ENCODE data around the gene ZSWIM3. TPM values are rescaled to one million over a fixed set of nuclear protein-coding genes. Genes with fewer than 3 reads are reported as not detected.

The ZSWIM3 gene
- total and polyA plus RNA-seq, 4 donors, result 0.56 to 4.2 (median 2.3) TPM

DNA sequence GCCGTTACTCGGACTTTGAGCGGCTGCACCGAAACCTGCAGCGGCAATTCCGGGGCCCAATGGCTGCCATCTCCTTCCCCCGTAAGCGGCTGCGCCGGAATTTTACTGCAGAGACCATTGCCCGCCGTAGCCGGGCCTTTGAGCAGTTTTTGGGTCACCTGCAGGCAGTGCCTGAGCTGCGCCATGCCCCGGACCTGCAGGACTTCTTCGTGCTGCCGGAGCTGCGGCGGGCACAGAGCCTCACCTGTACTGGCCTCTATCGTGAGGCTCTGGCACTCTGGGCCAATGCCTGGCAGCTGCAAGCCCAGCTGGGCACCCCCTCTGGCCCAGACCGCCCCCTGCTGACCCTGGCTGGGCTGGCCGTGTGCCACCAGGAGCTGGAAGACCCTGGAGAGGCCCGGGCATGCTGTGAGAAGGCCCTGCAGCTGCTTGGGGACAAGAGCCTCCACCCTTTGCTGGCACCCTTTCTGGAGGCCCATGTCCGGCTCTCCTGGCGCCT lies 16.7 kb upstream of the ZSWIM3 start:
- H3K4me3 ChIP-seq (ENCODE audit: low read depth in 1 of 3, low read length in 3 of 3), result no peak overlapping the region
- H3K27me3 ChIP-seq (ENCODE audit: control insufficient read depth in 4 of 4, insufficient read depth in 4 of 4, low read length in 3 of 4), result no peaks in the 10 kb centered on the region
- peaks cover 4 to 45% (median 27%) of the 10 kb centered on the region in 4 donors for H3K36me3 ChIP-seq (ENCODE audit: control insufficient read depth in 4 of 4, insufficient read depth in 3 of 4, low read depth in 1 of 4, low read length in 3 of 4)
- 95% methylated on average over 25 of the region's 25 CpGs for WGBS
- no peak overlapping the region for H3K27ac ChIP-seq (ENCODE audit: low read depth in 1 of 2, low read length in 2 of 2)
- TF ChIP-seq TAF1 (conservative IDR thresholded peaks at IDR 0.05), result no peak
- TF ChIP-seq, protein P1, sequence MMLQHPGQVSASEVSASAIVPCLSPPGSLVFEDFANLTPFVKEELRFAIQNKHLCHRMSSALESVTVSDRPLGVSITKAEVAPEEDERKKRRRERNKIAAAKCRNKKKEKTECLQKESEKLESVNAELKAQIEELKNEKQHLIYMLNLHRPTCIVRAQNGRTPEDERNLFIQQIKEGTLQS (IDR thresholded peaks at IDR 0.05), result no peak
- no peak for TF ChIP-seq NR2F2 (IDR thresholded peaks at IDR 0.05)
- TF ChIP-seq, protein P2, sequence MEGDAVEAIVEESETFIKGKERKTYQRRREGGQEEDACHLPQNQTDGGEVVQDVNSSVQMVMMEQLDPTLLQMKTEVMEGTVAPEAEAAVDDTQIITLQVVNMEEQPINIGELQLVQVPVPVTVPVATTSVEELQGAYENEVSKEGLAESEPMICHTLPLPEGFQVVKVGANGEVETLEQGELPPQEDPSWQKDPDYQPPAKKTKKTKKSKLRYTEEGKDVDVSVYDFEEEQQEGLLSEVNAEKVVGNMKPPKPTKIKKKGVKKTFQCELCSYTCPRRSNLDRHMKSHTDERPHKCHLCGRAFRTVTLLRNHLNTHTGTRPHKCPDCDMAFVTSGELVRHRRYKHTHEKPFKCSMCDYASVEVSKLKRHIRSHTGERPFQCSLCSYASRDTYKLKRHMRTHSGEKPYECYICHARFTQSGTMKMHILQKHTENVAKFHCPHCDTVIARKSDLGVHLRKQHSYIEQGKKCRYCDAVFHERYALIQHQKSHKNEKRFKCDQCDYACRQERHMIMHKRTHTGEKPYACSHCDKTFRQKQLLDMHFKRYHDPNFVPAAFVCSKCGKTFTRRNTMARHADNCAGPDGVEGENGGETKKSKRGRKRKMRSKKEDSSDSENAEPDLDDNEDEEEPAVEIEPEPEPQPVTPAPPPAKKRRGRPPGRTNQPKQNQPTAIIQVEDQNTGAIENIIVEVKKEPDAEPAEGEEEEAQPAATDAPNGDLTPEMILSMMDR (IDR thresholded peaks at IDR 0.05; ENCODE audit: low read depth, low read length, missing input control), result no peak
- no peak for TF ChIP-seq HNF4G (IDR thresholded peaks at IDR 0.05)
- TF ChIP-seq, protein P3, sequence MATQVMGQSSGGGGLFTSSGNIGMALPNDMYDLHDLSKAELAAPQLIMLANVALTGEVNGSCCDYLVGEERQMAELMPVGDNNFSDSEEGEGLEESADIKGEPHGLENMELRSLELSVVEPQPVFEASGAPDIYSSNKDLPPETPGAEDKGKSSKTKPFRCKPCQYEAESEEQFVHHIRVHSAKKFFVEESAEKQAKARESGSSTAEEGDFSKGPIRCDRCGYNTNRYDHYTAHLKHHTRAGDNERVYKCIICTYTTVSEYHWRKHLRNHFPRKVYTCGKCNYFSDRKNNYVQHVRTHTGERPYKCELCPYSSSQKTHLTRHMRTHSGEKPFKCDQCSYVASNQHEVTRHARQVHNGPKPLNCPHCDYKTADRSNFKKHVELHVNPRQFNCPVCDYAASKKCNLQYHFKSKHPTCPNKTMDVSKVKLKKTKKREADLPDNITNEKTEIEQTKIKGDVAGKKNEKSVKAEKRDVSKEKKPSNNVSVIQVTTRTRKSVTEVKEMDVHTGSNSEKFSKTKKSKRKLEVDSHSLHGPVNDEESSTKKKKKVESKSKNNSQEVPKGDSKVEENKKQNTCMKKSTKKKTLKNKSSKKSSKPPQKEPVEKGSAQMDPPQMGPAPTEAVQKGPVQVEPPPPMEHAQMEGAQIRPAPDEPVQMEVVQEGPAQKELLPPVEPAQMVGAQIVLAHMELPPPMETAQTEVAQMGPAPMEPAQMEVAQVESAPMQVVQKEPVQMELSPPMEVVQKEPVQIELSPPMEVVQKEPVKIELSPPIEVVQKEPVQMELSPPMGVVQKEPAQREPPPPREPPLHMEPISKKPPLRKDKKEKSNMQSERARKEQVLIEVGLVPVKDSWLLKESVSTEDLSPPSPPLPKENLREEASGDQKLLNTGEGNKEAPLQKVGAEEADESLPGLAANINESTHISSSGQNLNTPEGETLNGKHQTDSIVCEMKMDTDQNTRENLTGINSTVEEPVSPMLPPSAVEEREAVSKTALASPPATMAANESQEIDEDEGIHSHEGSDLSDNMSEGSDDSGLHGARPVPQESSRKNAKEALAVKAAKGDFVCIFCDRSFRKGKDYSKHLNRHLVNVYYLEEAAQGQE (IDR thresholded peaks at IDR 0.05), result no peak
- TF ChIP-seq GABPA (IDR thresholded peaks at IDR 0.05 in 1 of 2, conservative IDR thresholded peaks at IDR 0.05 in 1 of 2), result no peak
- TF ChIP-seq, protein P4, sequence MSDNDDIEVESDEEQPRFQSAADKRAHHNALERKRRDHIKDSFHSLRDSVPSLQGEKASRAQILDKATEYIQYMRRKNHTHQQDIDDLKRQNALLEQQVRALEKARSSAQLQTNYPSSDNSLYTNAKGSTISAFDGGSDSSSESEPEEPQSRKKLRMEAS (IDR thresholded peaks at IDR 0.05), result no peak
- no peak for TF ChIP-seq RXRA (IDR thresholded peaks at IDR 0.05)
- no peak for TF ChIP-seq FOXA2 (IDR thresholded peaks at IDR 0.05)
- no peaks in the 10 kb centered on the region for H3K9me3 ChIP-seq (ENCODE audit: control insufficient read depth in 4 of 4, low read length in 3 of 4)
- no peaks in the 10 kb centered on the region for H3K4me1 ChIP-seq (ENCODE audit: control insufficient read depth in 4 of 4, insufficient read depth in 4 of 4, low read length in 3 of 4)
- no peak overlapping the region for H3K9ac ChIP-seq (ENCODE audit: low read depth in 1 of 2, low read length in 2 of 2)
- DNase-seq (ENCODE audit: low spot score), result no peak

DNA sequence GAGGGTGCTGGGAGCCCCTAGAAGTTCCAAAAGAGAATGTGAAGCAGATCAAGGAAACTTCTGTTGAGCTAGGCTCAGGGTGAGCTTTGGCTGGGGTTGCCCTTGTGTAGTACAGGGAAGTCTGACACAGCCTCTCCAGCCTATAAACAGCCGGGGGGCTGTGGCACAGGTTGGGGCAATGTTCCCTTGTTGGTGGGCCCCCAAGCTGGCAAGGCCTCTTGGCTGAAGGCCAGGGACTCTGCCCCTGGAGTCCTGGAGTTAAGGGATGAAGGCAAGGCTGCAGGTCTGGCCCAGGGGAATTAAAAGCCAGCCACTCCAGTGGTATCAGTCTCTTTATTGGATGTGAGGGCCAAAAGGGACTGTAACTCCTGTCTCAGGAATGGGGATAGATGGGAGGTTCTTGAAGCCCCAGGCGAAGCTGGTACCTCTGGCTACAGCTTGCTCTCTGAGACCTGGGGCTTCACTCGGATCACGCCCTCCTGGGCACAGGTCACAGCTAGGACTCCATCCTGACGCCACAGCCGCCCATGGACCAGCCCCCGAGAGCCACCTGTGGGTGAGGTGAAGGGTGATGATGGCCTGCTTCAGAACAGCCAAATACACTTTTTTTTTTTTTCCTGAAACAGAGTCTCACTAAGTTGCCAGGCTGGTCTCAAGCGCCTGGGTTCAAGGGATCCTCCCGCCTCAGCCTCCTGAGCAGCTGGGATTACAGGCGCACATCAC lies 15.8 kb upstream of the ZSWIM3 start:
- no peaks in the 10 kb centered on the region for H3K9me3 ChIP-seq (ENCODE audit: control insufficient read depth in 4 of 4, low read length in 3 of 4)
- H3K36me3 ChIP-seq (ENCODE audit: control insufficient read depth in 4 of 4, insufficient read depth in 3 of 4, low read depth in 1 of 4, low read length in 3 of 4), result peaks cover 4 to 50% (median 31%) of the 10 kb centered on the region in 4 donors
- no peak overlapping the region for H3K4me3 ChIP-seq (ENCODE audit: low read depth in 1 of 3, low read length in 3 of 3)
- no peak for TF ChIP-seq FOXA2 (IDR thresholded peaks at IDR 0.05)
- TF ChIP-seq, protein P4 (IDR thresholded peaks at IDR 0.05), result no peak
- TF ChIP-seq, protein P2 (IDR thresholded peaks at IDR 0.05; ENCODE audit: low read depth, low read length, missing input control), result no peak
- TF ChIP-seq, protein P5, sequence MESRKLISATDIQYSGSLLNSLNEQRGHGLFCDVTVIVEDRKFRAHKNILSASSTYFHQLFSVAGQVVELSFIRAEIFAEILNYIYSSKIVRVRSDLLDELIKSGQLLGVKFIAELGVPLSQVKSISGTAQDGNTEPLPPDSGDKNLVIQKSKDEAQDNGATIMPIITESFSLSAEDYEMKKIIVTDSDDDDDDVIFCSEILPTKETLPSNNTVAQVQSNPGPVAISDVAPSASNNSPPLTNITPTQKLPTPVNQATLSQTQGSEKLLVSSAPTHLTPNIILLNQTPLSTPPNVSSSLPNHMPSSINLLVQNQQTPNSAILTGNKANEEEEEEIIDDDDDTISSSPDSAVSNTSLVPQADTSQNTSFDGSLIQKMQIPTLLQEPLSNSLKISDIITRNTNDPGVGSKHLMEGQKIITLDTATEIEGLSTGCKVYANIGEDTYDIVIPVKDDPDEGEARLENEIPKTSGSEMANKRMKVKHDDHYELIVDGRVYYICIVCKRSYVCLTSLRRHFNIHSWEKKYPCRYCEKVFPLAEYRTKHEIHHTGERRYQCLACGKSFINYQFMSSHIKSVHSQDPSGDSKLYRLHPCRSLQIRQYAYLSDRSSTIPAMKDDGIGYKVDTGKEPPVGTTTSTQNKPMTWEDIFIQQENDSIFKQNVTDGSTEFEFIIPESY (IDR thresholded peaks at IDR 0.05), result no peak
- TF ChIP-seq HNF4G (IDR thresholded peaks at IDR 0.05), result no peak
- no peak for TF ChIP-seq RXRA (IDR thresholded peaks at IDR 0.05)
- no peak for TF ChIP-seq GABPA (IDR thresholded peaks at IDR 0.05 in 1 of 2, conservative IDR thresholded peaks at IDR 0.05 in 1 of 2)
- TF ChIP-seq, protein P1 (IDR thresholded peaks at IDR 0.05), result no peak
- no peak for TF ChIP-seq NR2F2 (IDR thresholded peaks at IDR 0.05)
- no peak for DNase-seq (ENCODE audit: low spot score)
- H3K27me3 ChIP-seq (ENCODE audit: control insufficient read depth in 4 of 4, insufficient read depth in 4 of 4, low read length in 3 of 4), result no peaks in the 10 kb centered on the region
- no peak overlapping the region for H3K9ac ChIP-seq (ENCODE audit: low read depth in 1 of 2, low read length in 2 of 2)
- no peaks in the 10 kb centered on the region for H3K4me1 ChIP-seq (ENCODE audit: control insufficient read depth in 4 of 4, insufficient read depth in 4 of 4, low read length in 3 of 4)
- no peak overlapping the region for H3K27ac ChIP-seq (ENCODE audit: low read depth in 1 of 2, low read length in 2 of 2)
- WGBS, result 94% methylated on average over 10 of the region's 10 CpGs

All from liver (tissue), 9 donors.